ENCODE data around the gene RRAS.
"Not testable (repeated sequence)": the region's sequence is repeated elsewhere in the genome, so short reads cannot be mapped to it uniquely, and the experiment has no call there.

RRAS gene

DNA sequence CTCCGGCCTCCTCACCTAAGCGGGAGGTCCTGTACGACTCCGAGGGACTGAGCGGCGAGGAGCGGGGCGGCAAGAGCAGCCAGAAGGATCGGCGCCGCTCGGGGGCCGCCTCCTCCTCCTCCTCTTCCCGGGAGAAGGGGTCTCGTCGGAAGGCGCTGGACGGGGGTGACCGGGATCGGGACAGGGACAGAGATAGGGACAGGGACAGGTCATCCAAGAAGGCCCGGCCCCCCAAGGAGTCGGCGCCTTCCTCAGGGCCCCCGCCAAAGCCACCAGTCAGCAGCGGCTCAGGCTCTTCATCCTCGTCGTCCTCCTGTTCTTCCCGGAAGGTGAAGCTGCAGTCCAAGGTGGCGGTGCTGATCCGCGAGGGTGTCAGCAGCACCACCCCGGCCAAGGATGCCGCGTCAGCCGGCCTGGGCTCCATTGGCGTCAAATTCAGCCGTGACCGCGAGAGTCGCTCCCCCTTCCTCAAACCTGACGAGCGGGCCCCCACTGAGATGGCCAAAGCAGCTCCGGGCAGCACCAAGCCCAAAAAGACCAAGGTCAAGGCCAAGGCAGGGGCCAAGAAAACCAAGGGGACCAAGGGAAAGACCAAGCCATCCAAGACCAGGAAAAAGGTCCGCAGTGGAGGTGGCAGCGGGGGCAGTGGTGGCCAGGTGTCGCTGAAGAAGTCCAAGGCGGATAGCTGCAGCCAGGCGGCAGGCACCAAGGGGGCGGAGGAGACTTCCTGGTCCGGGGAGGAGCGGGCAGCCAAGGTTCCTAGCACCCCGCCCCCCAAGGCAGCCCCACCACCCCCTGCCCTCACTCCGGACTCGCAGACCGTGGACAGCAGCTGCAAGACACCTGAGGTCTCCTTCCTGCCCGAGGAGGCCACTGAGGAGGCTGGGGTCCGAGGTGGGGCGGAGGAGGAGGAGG, 12.9 kb upstream of the RRAS start:
- no peak for DNase-seq

DNA sequence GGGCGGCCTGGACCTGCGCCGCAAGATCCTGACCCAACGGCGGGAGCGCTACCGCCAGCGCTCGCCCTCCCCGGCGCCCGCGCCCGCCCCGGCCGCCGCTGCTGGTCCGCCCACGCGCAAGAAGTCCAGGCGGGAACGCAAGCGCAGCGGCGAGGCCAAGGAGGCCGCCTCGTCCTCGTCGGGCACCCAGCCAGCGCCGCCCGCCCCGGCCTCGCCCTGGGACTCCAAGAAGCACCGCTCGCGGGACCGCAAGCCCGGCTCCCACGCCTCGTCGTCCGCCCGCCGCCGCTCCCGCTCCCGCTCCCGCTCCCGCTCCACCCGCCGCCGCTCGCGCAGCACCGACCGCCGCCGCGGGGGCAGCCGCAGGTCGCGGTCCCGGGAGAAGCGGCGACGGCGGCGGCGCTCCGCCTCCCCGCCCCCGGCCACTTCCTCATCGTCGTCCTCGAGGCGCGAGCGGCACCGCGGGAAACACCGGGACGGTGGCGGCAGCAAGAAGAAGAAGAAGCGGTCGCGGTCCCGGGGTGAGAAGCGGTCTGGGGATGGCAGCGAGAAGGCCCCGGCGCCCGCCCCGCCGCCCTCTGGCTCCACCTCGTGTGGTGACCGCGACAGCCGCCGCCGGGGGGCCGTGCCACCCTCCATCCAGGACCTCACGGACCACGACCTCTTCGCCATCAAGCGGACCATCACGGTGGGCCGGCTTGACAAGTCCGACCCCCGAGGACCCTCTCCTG, 12.0 kb upstream of the RRAS start:
- DNase-seq, result no peak

DNA sequence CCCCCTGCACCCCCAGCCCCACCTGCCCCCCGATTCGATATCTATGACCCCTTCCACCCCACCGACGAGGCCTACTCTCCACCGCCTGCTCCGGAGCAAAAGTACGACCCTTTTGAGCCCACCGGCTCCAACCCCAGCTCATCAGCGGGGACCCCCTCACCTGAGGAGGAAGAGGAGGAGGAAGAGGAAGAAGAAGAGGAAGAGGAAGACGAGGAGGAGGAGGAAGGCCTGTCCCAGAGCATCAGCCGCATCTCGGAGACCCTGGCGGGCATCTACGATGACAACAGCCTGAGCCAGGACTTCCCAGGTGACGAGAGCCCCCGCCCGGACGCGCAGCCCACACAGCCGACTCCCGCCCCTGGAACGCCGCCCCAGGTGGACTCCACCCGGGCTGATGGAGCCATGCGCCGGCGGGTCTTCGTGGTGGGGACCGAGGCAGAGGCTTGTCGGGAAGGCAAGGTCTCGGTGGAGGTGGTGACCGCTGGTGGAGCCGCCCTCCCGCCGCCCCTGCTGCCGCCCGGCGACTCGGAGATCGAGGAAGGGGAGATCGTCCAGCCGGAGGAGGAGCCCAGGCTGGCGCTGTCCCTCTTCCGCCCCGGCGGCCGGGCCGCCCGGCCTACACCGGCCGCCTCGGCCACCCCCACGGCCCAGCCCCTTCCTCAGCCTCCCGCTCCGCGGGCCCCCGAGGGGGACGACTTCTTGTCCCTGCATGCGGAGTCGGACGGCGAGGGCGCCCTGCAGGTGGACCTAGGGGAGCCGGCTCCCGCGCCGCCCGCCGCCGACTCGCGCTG, 11.3 kb upstream of the RRAS start:
- no peak for DNase-seq

DNA sequence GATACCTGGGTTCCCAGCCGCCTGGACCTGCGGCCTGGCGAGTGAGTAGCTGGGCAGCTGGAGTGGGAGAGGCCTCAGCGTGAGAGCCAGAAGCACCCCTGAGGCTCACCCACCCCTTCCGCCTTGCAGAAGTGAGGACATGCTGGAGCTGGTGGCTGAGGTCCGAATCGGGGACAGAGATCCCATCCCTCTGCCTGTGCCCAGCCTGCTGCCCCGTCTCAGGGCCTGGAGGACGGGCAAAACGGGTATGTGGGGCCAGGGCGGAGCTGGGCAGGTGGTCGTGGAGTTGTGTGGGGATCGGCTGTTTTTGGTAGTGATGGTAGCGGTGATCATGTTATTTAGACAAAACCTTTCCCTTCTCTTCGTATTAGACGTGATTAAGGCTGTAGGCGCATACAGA, 6.6 kb upstream of the RRAS start:
- no peak for DNase-seq

DNA sequence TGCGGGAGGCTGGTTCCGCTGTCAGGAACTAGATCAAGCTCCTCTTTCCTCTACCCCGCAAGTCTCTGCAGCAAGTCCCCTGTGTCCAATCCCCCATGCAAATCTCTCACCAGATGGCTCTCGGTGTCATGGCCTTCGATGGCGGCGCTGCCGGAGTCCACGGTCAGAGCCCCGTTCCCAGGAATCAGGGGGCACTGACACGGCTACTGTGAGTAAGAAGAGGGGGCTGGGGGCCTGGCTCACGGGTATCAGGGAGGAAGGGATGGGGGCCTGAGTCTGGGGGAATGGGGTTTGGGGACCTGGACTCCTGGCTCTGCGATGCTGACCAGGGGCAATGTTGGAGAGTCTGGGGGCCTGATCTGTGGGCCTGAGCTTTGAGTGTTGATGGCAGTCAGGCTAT, 6.1 kb upstream of the RRAS start:
- no peak for DNase-seq

DNA sequence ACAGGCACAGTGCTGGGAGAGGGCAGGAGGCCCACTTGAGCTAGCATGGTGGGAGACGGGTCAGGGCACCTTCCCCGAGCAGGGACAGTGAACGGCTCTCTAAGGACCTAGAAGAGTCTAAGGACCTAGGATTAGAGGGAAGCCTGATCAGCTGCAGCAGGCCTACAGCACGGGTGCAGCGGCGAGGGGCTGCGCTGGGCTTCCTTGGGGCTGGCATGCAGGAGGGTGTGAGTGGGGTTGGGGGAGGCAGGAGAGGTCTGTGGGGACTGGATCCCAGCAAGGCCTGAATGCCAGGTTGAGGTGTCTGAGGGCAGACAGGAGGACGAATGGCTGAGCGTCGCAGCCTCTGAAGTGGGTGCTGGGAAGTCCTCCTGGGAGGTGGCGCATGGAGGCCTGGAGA, 5.6 kb upstream of the RRAS start:
- DNase-seq, result no peak

DNA sequence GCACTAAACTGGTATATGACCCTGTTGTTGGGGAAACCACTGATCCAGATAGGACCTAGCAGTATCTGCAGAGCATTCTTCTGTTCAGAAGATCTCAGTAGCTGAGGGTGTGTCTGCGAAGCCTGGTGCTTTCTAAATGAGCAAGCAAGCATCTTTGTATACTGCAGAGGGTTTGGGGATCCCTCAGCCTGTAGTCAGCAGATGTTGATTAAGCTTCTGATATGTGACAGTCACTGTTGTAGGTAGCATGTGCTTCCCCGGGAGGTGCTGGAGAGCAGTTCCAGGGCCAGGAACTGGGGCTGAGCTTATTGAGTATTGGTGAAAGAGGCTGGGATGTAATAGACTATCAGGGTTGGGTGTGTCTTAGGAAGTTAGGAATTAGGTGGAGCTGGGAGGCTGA, 3.5 kb upstream of the RRAS start:
- no peak for DNase-seq

DNA sequence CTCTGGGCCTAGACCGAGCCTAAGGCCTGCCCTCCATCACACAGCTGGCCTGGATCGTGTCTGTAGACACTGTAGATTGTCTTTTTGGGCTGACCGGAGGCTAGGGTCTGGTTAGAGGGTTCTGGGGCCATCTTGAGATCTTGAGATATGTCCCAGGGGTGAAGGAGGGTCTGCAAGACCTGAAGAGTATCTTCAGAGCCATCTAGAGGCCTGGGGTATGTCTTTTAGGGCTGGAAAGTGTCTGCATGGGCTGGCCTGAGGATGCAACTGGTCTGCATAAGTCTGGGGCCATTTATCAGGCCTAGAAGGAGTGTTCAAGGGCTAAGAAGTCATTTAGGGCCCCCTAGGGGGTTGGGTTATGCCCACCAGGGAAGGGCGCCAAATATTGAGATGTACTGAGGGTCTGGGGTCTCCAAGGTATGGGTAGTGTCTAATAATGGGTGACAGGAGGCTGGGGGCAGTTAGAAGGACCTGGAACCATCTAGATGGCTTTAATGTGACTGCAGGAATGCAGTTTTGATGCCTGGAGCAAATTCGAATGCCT, 2.6 kb upstream of the RRAS start:
- no peak for DNase-seq

DNA sequence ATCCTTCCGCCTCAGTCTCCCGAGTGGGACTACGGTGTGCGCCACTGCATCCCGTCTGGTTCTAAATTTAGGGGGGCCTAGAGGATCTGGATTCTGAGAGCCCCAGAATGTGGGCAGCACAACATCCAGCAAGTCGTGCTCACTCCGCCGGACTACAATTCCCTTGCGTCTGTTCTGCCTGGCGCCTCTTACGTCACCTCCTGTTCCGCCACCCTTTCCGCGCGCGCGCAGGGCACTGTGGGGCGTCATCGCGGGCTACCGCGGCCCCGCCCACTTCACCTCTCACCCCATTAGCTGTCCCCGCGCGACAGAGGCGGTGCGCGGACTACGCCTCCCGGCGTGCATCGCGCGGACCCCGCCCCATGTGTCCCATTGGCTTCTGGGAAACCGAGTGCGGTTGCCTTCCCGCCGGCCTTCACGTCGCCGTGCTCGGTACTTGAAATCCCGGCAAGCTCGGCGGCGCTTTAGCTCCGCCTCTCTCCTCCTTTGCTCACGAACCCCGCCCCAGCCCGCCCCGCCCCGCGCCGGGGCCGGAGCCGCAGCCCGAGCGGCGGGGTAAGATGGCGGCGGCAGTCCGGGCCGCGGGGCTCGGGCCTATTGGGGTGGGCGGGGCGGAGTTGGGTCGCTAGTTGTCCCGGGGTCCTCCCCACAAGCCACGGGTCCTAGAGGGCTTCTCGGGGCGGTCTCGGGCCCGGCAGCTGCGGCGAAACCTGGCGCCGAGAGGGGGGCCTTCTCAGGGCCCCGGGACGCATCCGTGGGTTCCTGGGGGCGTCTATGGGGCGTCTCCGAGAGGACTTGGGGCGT, 1.9 kb upstream of the RRAS start, which contains the start of gene SCAF1:
SCAF1 (plus strand) TSS at position 522 of the 804 bp plus-strand sequence. CDS start 2,818 bp downstream, outside the sequence.
- peak; percentile 99 for DNase-seq

DNA sequence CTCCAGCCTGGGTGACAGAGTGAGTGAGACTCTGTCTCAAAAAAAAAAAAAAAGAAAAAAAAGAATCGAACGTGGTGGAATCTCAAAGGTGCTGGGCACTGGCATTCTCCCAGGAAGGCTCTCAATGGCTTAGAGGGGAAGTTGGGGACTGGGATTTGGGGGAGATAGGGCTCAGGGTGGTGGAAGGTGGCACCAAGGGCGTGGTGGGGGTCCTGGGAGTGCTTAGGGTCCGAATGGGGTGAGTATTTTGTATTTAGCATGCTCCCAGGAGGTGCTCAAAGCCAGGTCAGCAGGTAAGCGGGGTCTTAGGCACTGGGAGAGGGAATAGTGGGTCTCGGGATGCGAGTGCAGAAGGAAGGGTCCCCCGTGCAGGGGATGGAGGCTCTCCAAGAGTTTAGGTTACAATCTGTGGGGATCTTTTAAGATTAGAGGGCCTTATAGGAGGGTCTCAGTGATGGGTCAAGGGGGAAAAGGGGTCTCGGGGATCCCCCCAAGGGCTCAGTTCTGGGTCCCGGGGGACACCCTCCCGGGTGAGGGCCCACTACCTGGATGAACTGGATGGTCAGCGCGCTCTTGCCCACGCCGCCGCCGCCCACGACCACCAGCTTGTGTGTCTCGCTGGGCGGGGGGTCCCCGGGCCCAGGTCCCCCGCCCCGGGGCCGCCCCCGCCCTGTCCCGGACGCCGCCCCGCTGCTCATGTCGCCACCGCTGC, 386 bp downstream of the RRAS start:
- no peak for DNase-seq

DNA sequence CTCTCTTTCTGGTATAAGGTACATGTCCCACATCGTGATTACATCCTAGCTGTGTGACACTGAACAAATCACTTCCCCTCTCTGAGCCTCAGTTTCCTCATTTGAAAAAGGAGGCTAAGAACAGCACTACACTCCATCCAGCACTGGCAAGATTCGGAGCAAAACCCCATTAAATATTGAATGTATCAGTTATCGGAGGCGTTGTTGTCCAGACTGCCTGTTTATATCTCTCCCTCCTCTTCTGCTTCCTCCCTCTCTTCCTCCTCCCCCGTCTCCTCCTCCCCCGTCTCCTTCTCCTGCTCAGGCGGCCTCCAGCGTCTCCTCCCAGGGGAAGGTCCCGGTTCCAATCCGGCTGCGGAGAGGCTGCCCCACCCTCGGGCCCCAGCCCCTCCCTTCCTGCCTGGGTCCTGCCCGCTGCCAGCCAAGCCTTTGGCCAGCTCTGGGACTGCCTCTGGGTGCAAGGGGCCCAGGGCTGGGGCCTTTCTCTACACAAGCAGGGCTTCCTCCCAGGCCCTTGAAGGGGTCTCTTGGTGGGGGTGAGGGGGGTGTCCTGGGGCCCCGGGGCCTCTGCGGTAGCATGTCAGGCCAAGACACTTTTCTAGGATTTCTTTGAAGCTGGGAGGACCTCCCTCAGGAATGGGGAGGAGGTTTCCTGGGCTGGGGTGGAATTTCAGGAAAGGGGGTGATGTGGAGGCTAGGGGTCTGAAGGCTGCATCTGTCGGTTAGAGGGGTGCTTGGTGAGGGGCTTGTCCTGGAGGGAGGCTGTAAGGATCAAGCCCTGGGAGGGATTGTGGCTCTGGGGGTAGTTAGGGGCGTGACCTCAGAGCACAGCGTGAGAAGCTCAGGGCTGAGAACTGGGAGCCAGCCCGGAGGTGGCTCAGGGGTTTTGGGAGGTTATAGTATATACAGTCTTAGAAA, 1.9 kb downstream of the RRAS start:
- peak; percentile 49 for DNase-seq

DNA sequence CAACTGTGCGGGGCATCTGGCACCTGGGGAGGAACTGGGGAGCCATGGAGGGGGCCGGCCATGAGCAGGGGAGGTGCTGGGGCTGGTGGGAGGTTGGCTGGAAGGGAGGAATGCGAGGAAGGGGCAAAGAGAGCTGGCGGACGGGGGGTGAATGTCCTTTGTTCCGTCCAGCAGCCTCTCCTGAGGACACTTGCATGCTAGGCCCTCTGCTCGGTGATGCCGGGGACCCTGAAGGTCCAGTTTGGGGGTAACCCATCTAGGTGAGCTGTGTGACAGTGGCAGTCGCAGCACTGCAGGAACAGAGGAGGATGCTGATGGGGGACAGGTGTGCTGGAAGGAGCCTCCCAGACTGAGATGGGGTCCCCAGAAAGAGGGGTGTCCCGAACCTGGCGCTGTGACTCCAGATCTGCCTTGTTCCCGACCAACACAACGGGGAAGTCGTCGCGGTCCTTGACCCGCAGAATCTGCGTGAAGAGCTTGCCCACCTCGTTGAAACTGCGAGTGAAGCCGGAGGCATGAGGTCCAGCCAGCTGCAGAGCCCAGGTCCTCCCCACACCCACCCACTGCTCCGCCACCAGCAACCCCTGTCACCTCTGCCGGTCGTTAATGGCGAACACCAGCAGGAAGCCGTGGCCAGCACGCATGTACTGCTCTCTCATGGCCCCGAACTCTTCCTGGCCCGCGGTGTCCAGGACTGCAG, 3.6 kb downstream of the RRAS start:
- DNase-seq, result no peak

DNA sequence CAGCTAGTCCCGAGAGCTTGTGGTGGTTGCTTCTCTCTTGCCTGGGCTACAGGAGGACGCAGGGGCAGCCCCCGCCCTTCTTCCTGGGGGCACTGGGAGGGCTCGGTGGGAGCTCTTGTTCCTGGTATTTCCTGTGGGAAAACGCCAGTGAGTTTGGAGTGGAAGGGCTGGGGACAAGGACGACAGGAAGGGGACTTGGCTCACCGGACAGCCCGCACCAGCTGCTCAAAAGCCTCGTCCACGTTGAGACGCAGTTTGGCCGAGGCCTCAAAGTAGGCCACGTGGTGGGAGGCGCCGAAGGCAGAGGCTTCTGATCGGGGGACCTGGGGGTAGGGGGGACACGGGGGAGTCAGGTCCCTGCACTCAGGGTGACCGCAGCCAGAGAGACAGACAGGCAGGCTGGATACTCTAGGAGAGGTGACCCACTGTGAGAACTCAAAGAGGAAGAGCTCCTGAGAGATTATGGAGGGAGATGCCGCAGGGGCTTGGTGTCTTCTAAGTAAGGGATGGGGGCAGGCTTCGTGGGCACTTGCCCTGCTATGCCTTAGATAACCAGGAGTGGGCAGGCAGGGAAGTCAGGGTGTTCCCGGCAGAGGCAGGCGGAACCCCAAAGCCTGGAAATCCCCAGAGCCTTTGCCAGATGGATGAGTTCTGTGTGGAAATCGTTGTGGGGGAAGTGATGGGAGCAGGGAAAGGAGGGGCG, 4.3 kb downstream of the RRAS start:
- DNase-seq, result no peak

DNA sequence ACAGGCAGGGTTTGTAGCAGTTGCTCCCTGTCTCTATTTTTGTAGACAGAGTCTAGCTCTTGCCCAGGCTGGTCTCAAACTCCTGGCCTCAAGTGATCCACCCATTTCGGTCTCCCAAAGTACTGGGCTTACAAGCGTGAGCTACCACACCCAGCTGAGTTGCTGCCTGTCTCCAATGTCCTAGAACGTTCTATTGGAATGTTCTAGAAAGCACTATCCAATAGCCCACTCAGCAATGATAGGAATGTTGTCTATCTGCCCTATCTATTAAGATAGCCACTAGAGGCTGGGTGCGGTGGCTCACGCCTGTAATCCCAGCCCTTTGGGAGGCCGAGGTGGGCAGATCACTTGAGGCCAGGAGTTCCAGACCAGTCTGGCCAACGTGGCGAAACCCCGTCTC, 6.7 kb downstream of the RRAS start:
- not testable (repeated sequence) for DNase-seq

DNA sequence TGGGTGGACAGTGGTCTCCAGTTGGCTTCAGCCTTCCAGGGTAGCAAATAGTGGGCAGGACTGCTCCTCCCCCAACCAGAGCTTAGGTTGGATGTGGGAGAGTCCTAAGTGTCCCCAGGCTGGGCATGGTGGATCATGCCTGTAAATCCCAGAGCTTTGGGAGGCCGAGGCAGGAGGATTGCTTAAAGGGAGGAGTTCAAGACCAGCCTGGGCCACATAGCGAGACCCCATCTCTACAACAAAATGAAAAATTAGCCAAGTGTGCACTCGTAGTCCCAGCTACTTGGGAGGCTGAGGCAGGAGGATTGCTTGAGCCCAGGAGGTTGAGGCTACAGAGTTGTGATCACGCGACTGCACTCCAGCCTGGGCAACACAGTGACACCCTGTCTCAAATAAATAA, 7.4 kb downstream of the RRAS start:
- no peak for DNase-seq

DNA sequence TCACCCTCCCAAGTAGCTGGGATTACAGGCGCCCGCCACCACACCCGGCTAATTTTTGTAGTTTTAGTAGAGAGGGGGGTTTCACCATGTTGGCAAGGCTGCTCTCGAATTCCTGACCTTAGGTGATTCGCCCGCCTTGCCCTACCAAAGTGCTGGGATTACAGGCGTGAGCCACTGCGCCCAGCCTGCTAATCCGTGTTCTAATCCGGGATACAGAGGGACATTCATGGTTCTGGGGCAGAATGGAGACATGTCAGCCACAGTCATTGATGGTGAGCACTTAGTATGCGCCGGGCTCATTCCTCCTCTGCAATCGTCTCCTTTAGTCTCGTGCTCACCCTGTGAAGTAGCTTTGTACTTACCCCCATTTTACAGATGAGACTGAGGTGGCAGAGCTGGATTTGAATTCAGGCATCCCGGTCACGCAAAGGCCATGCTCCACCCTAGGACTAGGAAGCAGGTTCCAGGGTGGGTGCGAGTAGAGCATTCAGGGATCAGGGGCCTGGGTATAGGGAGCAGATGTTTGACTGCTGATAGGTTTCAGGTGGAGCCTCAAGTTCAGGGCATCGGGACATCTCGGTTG, 8.2 kb downstream of the RRAS start:
- no peak for DNase-seq

DNA sequence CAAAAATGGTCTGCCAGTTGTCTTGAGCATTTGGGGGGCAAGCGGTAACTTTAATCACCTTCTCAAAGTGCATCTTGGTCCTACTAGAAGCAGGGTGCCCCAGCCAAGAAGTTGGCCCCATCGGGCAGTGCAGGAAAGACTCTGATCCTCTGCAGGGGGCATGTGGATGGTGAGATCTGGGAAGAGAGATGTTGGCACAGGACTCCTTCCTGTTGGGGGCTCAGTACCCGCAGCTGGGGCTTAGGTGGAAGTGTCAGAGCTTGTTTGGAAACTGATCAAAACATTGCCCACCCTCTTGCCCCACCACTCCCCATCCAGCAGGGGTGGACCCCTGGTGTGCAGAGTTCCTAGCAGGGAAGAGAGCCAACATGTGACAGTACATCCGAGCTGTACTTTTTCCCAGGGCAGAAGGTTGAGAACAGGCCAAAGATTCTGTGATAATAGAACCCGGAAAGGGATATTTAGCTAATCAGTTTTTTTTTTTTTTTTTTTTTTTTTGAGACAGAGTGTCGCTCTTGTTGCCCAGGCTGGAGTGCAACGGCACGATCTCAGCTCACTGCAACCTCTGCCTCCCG, 8.8 kb downstream of the RRAS start:
- DNase-seq, result no peak

DNA sequence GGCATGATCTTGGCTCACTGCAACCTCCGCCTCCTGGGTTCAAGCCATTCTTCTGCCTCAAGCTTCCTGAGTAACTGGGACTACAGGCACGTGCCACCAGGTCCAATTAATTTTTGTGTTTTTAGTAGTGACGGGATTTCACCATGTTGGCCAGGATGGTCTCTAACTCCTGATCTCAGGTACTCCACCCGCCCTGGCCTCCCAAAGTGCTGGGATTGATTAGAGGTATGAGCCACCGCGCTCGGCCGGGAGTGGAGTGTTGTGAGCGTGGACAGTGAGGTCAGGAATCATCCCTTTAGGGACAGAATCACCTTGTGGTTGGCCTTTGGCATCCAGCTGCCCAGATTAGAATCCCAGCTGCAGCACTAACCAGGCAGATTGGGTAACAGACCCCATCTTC, 10.3 kb downstream of the RRAS start:
- no peak for DNase-seq
